Mesothelial cell of epicardium (in vitro differentiated cells): Measurements from ENCODE around the gene DENND1A. TPM values are rescaled to one million over a fixed set of nuclear protein-coding genes. Genes with fewer than 3 reads are reported as not detected.

ENCODE experiments used
- DNase-seq, 2 experiments: peaks; one replicate each; pipeline ENCODE4 v3.0.0; 2021; ENCODE audit warnings: low spot score in 2 of 2; ENCODE audit not compliant: unreplicated experiment in 2 of 2
- H3K27ac Mint-ChIP-seq: 2 replicates; pipeline ENCODE4 v1.8.0; 2021; ENCODE audit warnings: mixed read lengths
- H3K27me3 Mint-ChIP-seq: 2 replicates; pipeline ENCODE4 v1.8.0; 2021; ENCODE audit warnings: low read depth, mixed read lengths
- H3K36me3 Mint-ChIP-seq: 2 replicates; pipeline ENCODE4 v1.8.0; 2021; ENCODE audit warnings: mixed read lengths
- H3K4me1 Mint-ChIP-seq: 2 replicates; pipeline ENCODE4 v1.8.0; 2021; ENCODE audit warnings: mixed read lengths
- H3K4me3 Mint-ChIP-seq: 2 replicates; pipeline ENCODE4 v1.8.0; 2021; ENCODE audit warnings: mild to moderate bottlenecking, moderate library complexity, mixed read lengths
- H3K9me3 Mint-ChIP-seq: 2 replicates; pipeline ENCODE4 v1.8.0; 2021; ENCODE audit warnings: mixed read lengths
- total RNA-seq: library from RNA; stranded (reverse); gene quantifications from 3 replicates; pipeline ENCODE4 v1.2.1, GENCODE V29; 2021
- TF ChIP-seq, protein P1 (sequence below): fragments of 200-600 bp; sonication (generic); IDR thresholded peaks from one replicate; pipeline ENCODE4 v1.5.0; 2021; ENCODE audit warnings: antibody characterized with exemption; ENCODE audit not compliant: unreplicated experiment

Gene DENND1A
- total RNA-seq, 1 donor from 2014 or later = 23.4 TPM

DNA sequence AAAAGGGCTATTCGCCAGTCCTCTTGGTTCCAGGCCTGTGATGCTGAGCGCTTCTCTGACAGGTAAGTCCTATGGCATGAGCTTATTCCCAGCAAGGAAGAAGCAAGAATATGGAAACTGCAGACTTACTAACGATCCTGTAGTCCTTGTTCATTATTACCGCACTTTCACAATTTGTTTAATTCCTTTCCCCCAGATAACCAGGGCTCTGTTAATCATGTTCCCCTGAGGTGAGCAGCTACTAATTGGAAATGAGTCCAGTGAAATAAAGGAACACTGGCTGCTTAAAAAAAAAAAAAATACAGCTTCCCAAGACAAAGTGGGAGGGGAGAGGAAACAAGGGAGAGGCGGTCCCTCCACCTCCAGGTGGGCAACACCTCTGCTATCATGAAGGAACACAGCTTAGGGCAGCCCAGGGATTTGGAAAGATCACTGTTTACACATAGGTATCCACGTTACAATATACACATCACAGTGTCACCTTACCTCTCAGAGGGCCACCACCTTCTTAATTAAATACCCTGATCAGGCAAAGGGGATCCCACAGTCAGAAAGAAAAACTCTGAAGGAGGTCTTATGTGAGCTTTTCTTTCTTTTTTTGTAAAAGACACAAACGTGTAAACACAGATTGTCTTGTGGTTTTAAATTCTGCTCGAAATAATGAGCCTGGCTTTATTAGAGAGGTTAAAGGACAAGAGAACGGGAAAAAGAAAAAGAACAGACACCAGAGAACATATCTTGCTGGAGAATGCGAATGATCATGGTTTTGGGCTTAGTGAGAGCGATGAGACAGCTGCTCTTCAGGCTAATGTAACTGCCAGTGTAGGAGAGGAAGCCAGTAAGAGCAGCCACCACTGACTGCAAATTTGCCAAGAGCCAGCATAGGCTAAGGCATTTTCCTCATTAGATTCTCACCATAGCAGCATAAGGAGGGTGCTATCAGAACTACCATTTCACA is 315.3 kb downstream of the DENND1A start:
- H3K4me3 Mint-ChIP-seq = no peak overlapping the region
- no peaks in the 10 kb centered on the region for H3K9me3 Mint-ChIP-seq
- DNase-seq = no peak
- TF ChIP-seq, protein P1, sequence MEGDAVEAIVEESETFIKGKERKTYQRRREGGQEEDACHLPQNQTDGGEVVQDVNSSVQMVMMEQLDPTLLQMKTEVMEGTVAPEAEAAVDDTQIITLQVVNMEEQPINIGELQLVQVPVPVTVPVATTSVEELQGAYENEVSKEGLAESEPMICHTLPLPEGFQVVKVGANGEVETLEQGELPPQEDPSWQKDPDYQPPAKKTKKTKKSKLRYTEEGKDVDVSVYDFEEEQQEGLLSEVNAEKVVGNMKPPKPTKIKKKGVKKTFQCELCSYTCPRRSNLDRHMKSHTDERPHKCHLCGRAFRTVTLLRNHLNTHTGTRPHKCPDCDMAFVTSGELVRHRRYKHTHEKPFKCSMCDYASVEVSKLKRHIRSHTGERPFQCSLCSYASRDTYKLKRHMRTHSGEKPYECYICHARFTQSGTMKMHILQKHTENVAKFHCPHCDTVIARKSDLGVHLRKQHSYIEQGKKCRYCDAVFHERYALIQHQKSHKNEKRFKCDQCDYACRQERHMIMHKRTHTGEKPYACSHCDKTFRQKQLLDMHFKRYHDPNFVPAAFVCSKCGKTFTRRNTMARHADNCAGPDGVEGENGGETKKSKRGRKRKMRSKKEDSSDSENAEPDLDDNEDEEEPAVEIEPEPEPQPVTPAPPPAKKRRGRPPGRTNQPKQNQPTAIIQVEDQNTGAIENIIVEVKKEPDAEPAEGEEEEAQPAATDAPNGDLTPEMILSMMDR = no peak
- no peaks in the 10 kb centered on the region for H3K36me3 Mint-ChIP-seq
- H3K27me3 Mint-ChIP-seq = no peaks in the 10 kb centered on the region
- H3K4me1 Mint-ChIP-seq = peaks cover 17% of the 10 kb centered on the region
- no peak overlapping the region for H3K27ac Mint-ChIP-seq

DNA sequence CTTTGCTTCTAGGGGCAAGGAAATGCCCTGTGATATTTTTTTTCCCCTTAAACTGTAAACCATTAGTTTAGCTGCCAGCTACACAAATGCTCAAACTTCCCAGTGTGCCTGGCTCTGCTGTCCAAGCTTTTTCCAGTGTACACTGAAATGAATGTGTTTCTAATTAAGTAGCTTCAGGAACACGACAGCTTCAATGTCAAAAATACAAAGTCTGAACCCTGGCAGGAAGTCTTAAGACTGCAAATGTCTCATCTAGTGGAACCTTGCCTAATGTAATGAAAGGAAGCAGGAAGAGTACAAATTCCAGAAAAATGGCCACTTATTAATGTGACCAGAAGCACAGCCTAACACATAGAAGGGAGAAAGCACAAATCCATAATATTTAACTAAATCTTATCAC is 318.7 kb downstream of the DENND1A start:
- no peaks in the 10 kb centered on the region for H3K9me3 Mint-ChIP-seq
- H3K4me3 Mint-ChIP-seq = no peak overlapping the region
- no peaks in the 10 kb centered on the region for H3K27me3 Mint-ChIP-seq
- no peaks in the 10 kb centered on the region for H3K36me3 Mint-ChIP-seq
- peaks cover 10% of the 10 kb centered on the region for H3K4me1 Mint-ChIP-seq
- H3K27ac Mint-ChIP-seq = no peak overlapping the region
- TF ChIP-seq, protein P1 = no peak
- DNase-seq = no peak

DNA sequence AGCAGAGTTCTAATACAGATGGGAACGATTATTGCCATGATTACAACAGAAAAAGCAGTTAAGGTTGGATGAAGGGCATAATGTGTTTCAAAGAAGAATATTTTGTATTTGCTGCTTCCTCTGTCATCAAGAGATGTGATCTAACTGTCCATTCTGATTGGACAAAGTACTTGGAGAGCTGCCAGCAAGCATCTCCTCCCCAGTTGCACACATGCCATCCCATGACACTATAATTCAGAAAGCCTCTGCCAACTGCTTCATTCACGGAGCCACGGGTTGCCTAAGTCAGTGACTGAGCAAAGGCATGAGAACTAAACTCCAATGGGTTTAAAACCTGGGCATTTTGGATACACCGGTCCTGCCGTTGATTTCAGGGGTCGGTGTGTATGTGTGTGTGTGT is 320.1 kb downstream of the DENND1A start:
- DNase-seq = no peak
- no peaks in the 10 kb centered on the region for H3K9me3 Mint-ChIP-seq
- H3K27me3 Mint-ChIP-seq = no peaks in the 10 kb centered on the region
- no peak overlapping the region for H3K4me3 Mint-ChIP-seq
- no peaks in the 10 kb centered on the region for H3K36me3 Mint-ChIP-seq
- TF ChIP-seq, protein P1 = no peak
- H3K27ac Mint-ChIP-seq = no peak overlapping the region
- H3K4me1 Mint-ChIP-seq = peaks cover 10% of the 10 kb centered on the region

DNA sequence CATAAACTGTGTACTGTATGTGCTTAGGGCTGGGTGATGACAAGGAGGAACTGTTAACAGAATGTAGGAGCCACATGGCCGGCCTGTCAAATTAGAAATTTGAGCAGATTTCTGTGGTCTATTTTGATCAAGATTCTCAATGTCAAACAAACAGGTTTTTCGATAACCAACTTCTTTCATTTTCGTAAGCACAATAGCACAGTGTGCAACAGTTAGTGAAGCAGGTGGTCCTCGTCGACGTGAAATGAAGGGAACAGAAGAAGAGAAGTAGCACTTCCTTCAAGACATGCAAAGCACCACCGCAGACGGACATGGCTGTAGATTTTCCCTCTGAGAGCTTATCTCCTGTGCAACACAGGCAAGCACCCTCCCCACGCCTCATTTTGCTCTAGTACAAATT is 321.8 kb downstream of the DENND1A start:
- DNase-seq = no peak
- TF ChIP-seq, protein P1 = no peak
- Mint-ChIP-seq H3K27ac (no peak overlapping the region), H3K9me3 (no peaks in the 10 kb centered on the region), H3K27me3 (no peaks in the 10 kb centered on the region), H3K4me3 (no peak overlapping the region), H3K4me1 (peaks cover 10% of the 10 kb centered on the region), H3K36me3 (no peaks in the 10 kb centered on the region)

DNA sequence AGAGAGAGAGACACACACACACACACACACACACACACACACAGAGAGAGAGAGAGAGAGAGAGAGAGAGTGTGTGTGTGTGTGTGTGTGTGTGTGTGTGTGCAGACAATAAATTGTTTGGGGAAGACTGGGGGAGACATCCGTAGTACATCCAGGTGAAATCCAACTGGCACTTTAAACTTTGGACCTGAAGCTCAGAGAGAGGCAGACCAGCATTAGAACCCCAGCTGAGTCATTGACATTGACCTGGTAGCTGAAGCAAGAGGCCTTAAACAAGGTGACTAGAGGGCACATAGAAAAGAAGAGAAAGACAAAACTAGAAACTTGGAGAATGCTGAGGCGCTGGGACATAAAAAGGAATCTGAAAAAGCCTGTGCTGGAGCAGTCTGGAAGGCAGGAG is 322.4 kb downstream of the DENND1A start:
- H3K4me1 Mint-ChIP-seq = peaks cover 10% of the 10 kb centered on the region
- DNase-seq = no peak
- H3K9me3 Mint-ChIP-seq = no peaks in the 10 kb centered on the region
- H3K36me3 Mint-ChIP-seq = no peaks in the 10 kb centered on the region
- no peak overlapping the region for H3K4me3 Mint-ChIP-seq
- no peaks in the 10 kb centered on the region for H3K27me3 Mint-ChIP-seq
- TF ChIP-seq, protein P1 = no peak
- H3K27ac Mint-ChIP-seq = no peak overlapping the region
